HCT116 (cell line): ENCODE results near the gene RAB4B. TPM values are rescaled to one million over a fixed set of nuclear protein-coding genes. Genes with fewer than 3 reads are reported as not detected.

Experiments
- ATAC-seq: fragments of 200-7000 bp; cut with Tn5 transposase; 2 replicates; pipeline ENCODE4 v1.9.1; 2020; ENCODE audit warnings: mild to moderate bottlenecking, moderate library complexity
- BruUV-seq: library from RNA; stranded (reverse); fragments of 400-500 nt; replicated peaks from 2 replicates; lab custom pipeline; 2021; lab: Mats Ljungman, UMichigan
- CTCF ChIA-PET: fragments of 300-600 bp; sonication (Branson Sonifier 250); formaldehyde crosslinking; loops from one replicate; lab custom pipeline; 2021; ENCODE audit warnings: antibody characterized with exemption; lab: Charles Lee
- POLR2A ChIA-PET: fragments of 300-600, 350-600 bp; sonication (Branson Sonifier 250); formaldehyde crosslinking; loops from one replicate; lab custom pipeline; 2021; ENCODE audit warnings: antibody characterized with exemption; lab: Charles Lee
- RAD21 ChIA-PET, 2 experiments: fragments of 300-600 bp; sonication (Branson Sonifier 250); formaldehyde crosslinking; loops; one replicate each; lab custom pipeline; 2023; ENCODE audit warnings: low total read pairs in 2 of 2; ENCODE audit not compliant: uncharacterized antibody in 2 of 2, unreplicated experiment in 2 of 2, low non-redundant PET in 1 of 2; lab: Charles Lee
- DNase-seq: peaks from one replicate; pipeline ENCODE4 v3.0.0-alpha.2; 2010; ENCODE audit warnings: low read depth, low spot score
- H2AFZ ChIP-seq: fragments of 200-600 bp; shearing (Covaris generic), sonication (generic); 2 replicates; pipeline ENCODE4 v1.6.1; 2017; ENCODE audit warnings: low read depth, mixed run types, mixed read lengths, antibody characterized with exemption, low read length; ENCODE audit not compliant: poor library complexity, severe bottlenecking
- H3K27ac ChIP-seq: 2 replicates; pipeline ENCODE4 v1.5.1; 2012; ENCODE audit warnings: low read depth, low read length
- H3K27me3 ChIP-seq: fragments of 200-600 bp; sonication (generic); 2 replicates; pipeline ENCODE4 v1.6.1; 2016; ENCODE audit warnings: mixed run types, low read length, mixed read lengths; ENCODE audit not compliant: insufficient read depth
- H3K36me3 ChIP-seq, 2 experiments: fragments of 200-500 bp in 1 of 2; fragments of 200-600 bp in 1 of 2; sonication (Bioruptor generic) in 1 of 2; sonication (generic) in 1 of 2; 2 replicates each; pipeline versions ENCODE4 v1.5.1 to v1.6.1; 2014 to 2016; ENCODE audit warnings: low read length in 2 of 2, inconsistent platforms in 1 of 2, mixed read lengths in 1 of 2, mixed run types in 1 of 2; ENCODE audit not compliant: insufficient read depth in 2 of 2, control insufficient read depth in 1 of 2
- H3K4me1 ChIP-seq, 2 experiments: fragments of 200-600 bp in 1 of 2; sonication (generic) in 1 of 2; 2 replicates each; pipeline versions ENCODE4 v1.5.1 to v1.6.1; 2012 to 2017; ENCODE audit warnings: low read length in 2 of 2, inconsistent platforms in 1 of 2, mild to moderate bottlenecking in 1 of 2, mixed read lengths in 1 of 2, mixed run types in 1 of 2, moderate library complexity in 1 of 2; ENCODE audit not compliant: insufficient read depth in 2 of 2, control insufficient read depth in 1 of 2
- H3K4me2 ChIP-seq: fragments of 200-600 bp; sonication (generic); 2 replicates; pipeline ENCODE4 v1.6.1; 2017; ENCODE audit warnings: mixed run types, low read length, mixed read lengths
- H3K4me3 ChIP-seq, 2 experiments: fragments of 200-600 bp in 1 of 2; sonication (generic) in 1 of 2; replicated peaks in 1 of 2; 2 replicates each; pipeline ENCODE4 v1.5.1; 2011 to 2016; ENCODE audit warnings: low read length in 2 of 2, control low read depth in 1 of 2, low read depth in 1 of 2, mild to moderate bottlenecking in 1 of 2, mixed read lengths in 1 of 2, mixed run types in 1 of 2
- H3K79me2 ChIP-seq: fragments of 200-600 bp; sonication (generic); 2 replicates; pipeline ENCODE4 v1.6.1; 2017; ENCODE audit warnings: mild to moderate bottlenecking, mixed run types, low read length, moderate library complexity, mixed read lengths; ENCODE audit not compliant: insufficient read depth
- H3K9ac ChIP-seq: fragments of 200-600 bp; sonication (generic); 2 replicates; pipeline ENCODE4 v1.6.1; 2016; ENCODE audit warnings: low read length, mixed read lengths
- H3K9me2 ChIP-seq: fragments of 200-600 bp; sonication (generic), shearing (Covaris generic); 2 replicates; pipeline ENCODE4 v1.6.1; 2017; ENCODE audit warnings: mixed run types, mild to moderate bottlenecking, moderate library complexity; ENCODE audit not compliant: insufficient read depth
- H3K9me3 ChIP-seq, 2 experiments: fragments of 200-500 bp in 1 of 2; fragments of 200-600 bp in 1 of 2; sonication (Bioruptor generic) in 1 of 2; sonication (generic) in 1 of 2; 2 replicates each; pipeline ENCODE4 v1.6.1; 2014 to 2017; ENCODE audit warnings: low read length in 2 of 2, mixed read lengths in 2 of 2, inconsistent platforms in 1 of 2, low read depth in 1 of 2, mild to moderate bottlenecking in 1 of 2, mixed run types in 1 of 2, moderate library complexity in 1 of 2; ENCODE audit not compliant: control insufficient read depth in 1 of 2, insufficient read depth in 1 of 2
- H4K20me1 ChIP-seq: fragments of 200-600 bp; sonication (generic), shearing (Covaris generic); 2 replicates; pipeline ENCODE4 v1.6.1; 2017; ENCODE audit warnings: mixed run types, mild to moderate bottlenecking, moderate library complexity; ENCODE audit not compliant: insufficient read depth
- ATF3 ChIP-seq: IDR thresholded peaks from 2 replicates; pipeline ENCODE4 v1.6.1; 2012
- CBX3 ChIP-seq: IDR thresholded peaks from 2 replicates; pipeline ENCODE4 v1.6.1; 2012; ENCODE audit warnings: low read depth
- CEBPB ChIP-seq: IDR thresholded peaks from 2 replicates; pipeline ENCODE4 v1.6.1; 2012; ENCODE audit warnings: low read depth
- EGR1 ChIP-seq: IDR thresholded peaks from 2 replicates; pipeline ENCODE4 v1.6.1; 2012; ENCODE audit warnings: low read depth
- ELF1 ChIP-seq: IDR thresholded peaks from 2 replicates; pipeline ENCODE4 v1.6.1; 2012; ENCODE audit warnings: low read depth, borderline replicate concordance
- EZH2 ChIP-seq: fragments of 200-600 bp; sonication (generic); IDR thresholded peaks from 2 replicates; pipeline ENCODE4 v1.6.1; 2017; ENCODE audit warnings: antibody characterized with exemption, mixed run types
- EZH2phosphoT487 ChIP-seq: fragments of 200-600 bp; IDR thresholded peaks from 2 replicates; pipeline ENCODE4 v1.6.1; 2018; ENCODE audit warnings: antibody characterized with exemption, borderline replicate concordance
- FOSL1 ChIP-seq: IDR thresholded peaks from 2 replicates; pipeline ENCODE4 v1.6.1; 2012; ENCODE audit warnings: low read depth
- MAX ChIP-seq: IDR thresholded peaks from 2 replicates; pipeline ENCODE4 v1.6.1; 2012
- POLR2A ChIP-seq: IDR thresholded peaks from 2 replicates; pipeline ENCODE4 v1.7.0; 2011; ENCODE audit warnings: borderline replicate concordance; ENCODE audit not compliant: insufficient read depth, insufficient read length; ENCODE audit errors: extremely low read depth
- POLR2AphosphoS5 ChIP-seq: IDR thresholded peaks from 2 replicates; pipeline ENCODE4 v1.6.1; 2011; ENCODE audit warnings: mild to moderate bottlenecking, low read depth, low read length, moderate library complexity
- RAD21 ChIP-seq: IDR thresholded peaks from 2 replicates; pipeline ENCODE4 v1.6.1; 2012; ENCODE audit warnings: low read depth, mild to moderate bottlenecking
- SP1 ChIP-seq: IDR thresholded peaks from 2 replicates; pipeline ENCODE4 v1.6.1; 2012; ENCODE audit warnings: low read depth
- SRF ChIP-seq: IDR thresholded peaks from 2 replicates; pipeline ENCODE4 v1.6.1; 2012; ENCODE audit warnings: low read depth
- TCF7L2 ChIP-seq: IDR thresholded peaks from 2 replicates; pipeline ENCODE4 v1.7.0; 2011; ENCODE audit warnings: borderline replicate concordance, inconsistent platforms; ENCODE audit not compliant: insufficient read depth, insufficient read length; ENCODE audit errors: extremely low read depth
- YY1 ChIP-seq: IDR thresholded peaks from 2 replicates; pipeline ENCODE4 v1.6.1; 2011; ENCODE audit warnings: low read length, low read depth, moderate library complexity, mild to moderate bottlenecking; ENCODE audit not compliant: insufficient replicate concordance; ENCODE audit errors: extremely low read depth
- ZBTB33 ChIP-seq: IDR thresholded peaks from 2 replicates; pipeline ENCODE4 v1.6.1; 2011; ENCODE audit warnings: mild to moderate bottlenecking, low read length, moderate library complexity; ENCODE audit not compliant: insufficient replicate concordance; ENCODE audit errors: extremely low read depth
- ZFX ChIP-seq: fragments of 450-650 bp; IDR thresholded peaks from 2 replicates; pipeline ENCODE4 v1.6.1; 2017
- intact Hi-C: fragments of 100-400 bp; cut with micrococcal nuclease; formaldehyde crosslinking; loops from 2 replicates; pipeline ENCODE4 v1.10.0; 2022
- total RNA-seq: library from RNA; stranded (reverse); gene quantifications from one replicate; pipeline ENCODE4 v1.2.1, GENCODE V29; 2021; ENCODE audit not compliant: unreplicated experiment

RAB4B gene
- total RNA-seq, 1 experiment from 2014 or later, result 18.7 TPM

- ChIA-PET CTCF (no interaction called here), RAD21 (no interaction called here), POLR2A (no interaction called here)
- Histone ChIP-seq H3K9ac (no peak overlapping the region), H3K4me3 (no peak overlapping the region), H3K4me1 (no peaks in the 10 kb centered on the region), H3K9me2 (no peaks in the 10 kb centered on the region), H3K27me3 (no peaks in the 10 kb centered on the region), H3K4me2 (no peak overlapping the region), H3K36me3 (no peaks in the 10 kb centered on the region), H3K9me3 (no peaks in the 10 kb centered on the region), H3K27ac (no peak overlapping the region), H2AFZ (no peak overlapping the region), H4K20me1 (no peaks in the 10 kb centered on the region), H3K79me2 (no peaks in the 10 kb centered on the region)
- intact Hi-C loops, result no loop called here
- ATAC-seq (no peak), DNase-seq (no peak)
- TF ChIP-seq ZBTB33, result no peak
- no peak for TF ChIP-seq CEBPB
- TF ChIP-seq EGR1, result no peak
- TF ChIP-seq ZFX, result no peak
- no peak for TF ChIP-seq FOSL1
- no peak for TF ChIP-seq CBX3
- no peak for TF ChIP-seq POLR2A
- no peak for TF ChIP-seq MAX
- TF ChIP-seq ELF1, result no peak
- TF ChIP-seq EZH2, result no peak
- no peak for TF ChIP-seq YY1
- no peak for TF ChIP-seq EZH2phosphoT487
- no peak for TF ChIP-seq SP1
- no peak for TF ChIP-seq SRF
- no peak for TF ChIP-seq TCF7L2
- no peak for TF ChIP-seq POLR2AphosphoS5
- no peak for TF ChIP-seq ATF3
- no peak for TF ChIP-seq RAD21
- BruUV-seq, result no TSS peak
These were observed 13.3 kb downstream of the RAB4B start for GRCh38 chr19:40791349-40791748.
